GM12878 (cell line): ENCODE results near the gene ANP32A. TPM values are rescaled to one million over a fixed set of nuclear protein-coding genes. Genes with fewer than 3 reads are reported as not detected.

ENCODE experiments used
- ATF2 ChIP-seq: IDR thresholded peaks from 2 replicates; pipeline ENCODE4 v1.6.1; 2012; ENCODE audit warnings: low read length, inconsistent platforms
- CEBPB ChIP-seq, 2 experiments: fragments of 150-350 bp in 1 of 2; IDR thresholded peaks; 2 replicates each; pipeline ENCODE4 v1.6.1; 2012 to 2014; ENCODE audit warnings: low read depth in 2 of 2, low read length in 2 of 2, borderline replicate concordance in 1 of 2, inconsistent platforms in 1 of 2
- CHD4 ChIP-seq: fragments of 200-600 bp; sonication (generic); IDR thresholded peaks from 2 replicates; pipeline ENCODE4 v1.6.1; 2016; ENCODE audit warnings: mild to moderate bottlenecking
- EGR1 ChIP-seq, 2 experiments: IDR thresholded peaks; 1 replicate in 1 of 2; 2 replicates in 1 of 2; pipeline ENCODE4 v1.6.1; 2011 to 2012; ENCODE audit warnings: low read depth in 2 of 2, low read length in 2 of 2, borderline replicate concordance in 1 of 2, mild to moderate bottlenecking in 1 of 2, moderate library complexity in 1 of 2
- ETV6 ChIP-seq, 2 experiments: fragments of 450-650 bp in 1 of 2; IDR thresholded peaks in 1 of 2; conservative IDR thresholded peaks in 1 of 2; 2 replicates each; pipeline ENCODE4 v1.6.1; 2014; ENCODE audit warnings: antibody characterized with exemption in 1 of 2, borderline replicate concordance in 1 of 2, low read depth in 1 of 2, mild to moderate bottlenecking in 1 of 2, moderate library complexity in 1 of 2
- EZH2 ChIP-seq: IDR thresholded peaks from 2 replicates; pipeline ENCODE4 v1.6.1; 2012; ENCODE audit warnings: low read depth, mild to moderate bottlenecking, control low read depth, inconsistent platforms, low read length, borderline replicate concordance; ENCODE audit not compliant: control insufficient read depth
- HDGF ChIP-seq: fragments of 450-650 bp; IDR thresholded peaks from 2 replicates; pipeline ENCODE4 v1.6.1; 2016; ENCODE audit warnings: antibody characterized with exemption
- IKZF1 ChIP-seq: fragments of 450-650 bp; conservative IDR thresholded peaks from 2 replicates; pipeline ENCODE4 v1.6.1; 2017; ENCODE audit warnings: antibody characterized with exemption, mild to moderate bottlenecking
- IRF5 ChIP-seq: fragments of 450-650 bp; IDR thresholded peaks from 2 replicates; pipeline ENCODE4 v1.6.1; 2017; ENCODE audit warnings: borderline replicate concordance
- MTA2 ChIP-seq: fragments of 450-650 bp; IDR thresholded peaks from 2 replicates; pipeline ENCODE4 v1.6.1; 2016; ENCODE audit warnings: low read depth, mild to moderate bottlenecking, moderate library complexity
- MTA3 ChIP-seq: IDR thresholded peaks from 2 replicates; pipeline ENCODE4 v1.6.1; 2012; ENCODE audit warnings: low read length, inconsistent platforms, borderline replicate concordance
- MYB ChIP-seq: fragments of 150-350 bp; IDR thresholded peaks from 2 replicates; pipeline ENCODE4 v1.6.1; 2014; ENCODE audit warnings: mild to moderate bottlenecking, low read depth, low read length, borderline replicate concordance
- PAX5 ChIP-seq: IDR thresholded peaks from 2 replicates; pipeline ENCODE4 v1.6.1; 2011; ENCODE audit warnings: low read depth, low read length, borderline replicate concordance
- PBX3 ChIP-seq: IDR thresholded peaks from 2 replicates; pipeline ENCODE4 v1.6.1; 2011; ENCODE audit warnings: mild to moderate bottlenecking, low read depth, low read length, moderate library complexity; ENCODE audit not compliant: insufficient replicate concordance
- POLR2A ChIP-seq: IDR thresholded peaks from 2 replicates; pipeline ENCODE4 v1.6.1; 2011; ENCODE audit warnings: low read depth, mild to moderate bottlenecking, low read length
- RCOR1 ChIP-seq: conservative IDR thresholded peaks from 2 replicates; pipeline ENCODE4 v1.6.1; 2012; ENCODE audit warnings: low read depth, low read length, improper control_type of control experiment
- RFX5 ChIP-seq: IDR thresholded peaks from 2 replicates; pipeline ENCODE4 v1.6.1; 2011; ENCODE audit warnings: low read depth, low read length, improper control_type of control experiment
- SPI1 ChIP-seq: IDR thresholded peaks from 2 replicates; pipeline ENCODE4 v1.6.1; 2011; ENCODE audit warnings: low read depth, mild to moderate bottlenecking, low read length, moderate library complexity, borderline replicate concordance; ENCODE audit not compliant: insufficient read depth
- TCF7 ChIP-seq: IDR thresholded peaks from 2 replicates; pipeline ENCODE4 v1.6.1; 2014; ENCODE audit warnings: antibody characterized with exemption, borderline replicate concordance
- polyA plus RNA-seq, 11 experiments: library from polyadenylated mRNA; depleted of rRNA in 4 of 11; unstranded in 6 of 11; stranded (reverse) in 5 of 11; fragments of >200 nt; fragmentation: Nextera tagmentation in 4 of 11; fragmentation: Illumina TruSeq in 1 of 11; extraction: Ambion mirVana in 4 of 11; extraction: Trizol in 1 of 11; gene quantifications; 1 replicate in 1 of 11; 2 replicates in 10 of 11; pipeline versions ENCODE4 v1.2.1 to v1.2.3, GENCODE V29; 2011 to 2016; ENCODE audit warnings: inconsistent platforms in 2 of 11, missing spikeins in 2 of 11, low read depth in 1 of 11
- total RNA-seq, 4 experiments: library from RNA; depleted of rRNA in 3 of 4; stranded (reverse); fragments of >200 nt in 3 of 4; fragmentation: Illumina TruSeq in 1 of 4; extraction: Trizol in 1 of 4; gene quantifications; 2 replicates each; pipeline versions ENCODE4 v1.2.1 to v1.2.3, GENCODE V29; 2013 to 2021
- TF ChIP-seq, protein P1 (sequence below): IDR thresholded peaks from 2 replicates; pipeline ENCODE4 v1.6.1; 2012; ENCODE audit warnings: improper control_type of control experiment, low read depth, low read length; ENCODE audit not compliant: insufficient replicate concordance
- TF ChIP-seq, protein P2 (sequence below): fragments of 450-650 bp; IDR thresholded peaks from 2 replicates; pipeline ENCODE4 v1.6.1; 2014; ENCODE audit warnings: mild to moderate bottlenecking

Gene ANP32A
- total and polyA plus RNA-seq, 10 of the 15 experiments (the other 5 are each of a cell fraction or from before 2014, with no cell fraction given), result 29.6 to 666 (median 234) TPM

GRCh38 chr15:68797191-68797590 is 23.5 kb downstream of the ANP32A start (continued):
- TF ChIP-seq PBX3 (no peak), RCOR1 (no peak), SPI1 (no peak), TCF7 (no peak), EGR1 (IDR thresholded peaks at IDR 0.05; ENCODE audit: borderline replicate concordance in 1 of 2, low read depth in 2 of 2, low read length in 2 of 2) (no peak), POLR2A (peak; percentile 41; the same call in 1 of the 2 replicates), IRF5 (no peak), ETV6 (conservative IDR thresholded peaks at IDR 0.05 in 1 of 2, IDR thresholded peaks at IDR 0.05 in 1 of 2; ENCODE audit: borderline replicate concordance in 1 of 2, low read depth in 1 of 2) (no peak), CHD4 (no peak), CEBPB (IDR thresholded peaks at IDR 0.05; ENCODE audit: borderline replicate concordance in 1 of 2, low read depth in 2 of 2, low read length in 2 of 2) (no peak), MTA2 (peak; percentile 26; the same call in 1 of the 2 replicates), MYB (no peak), HDGF (no peak), EZH2 (no peak), MTA3 (no peak), ATF2 (peak; percentile 74; the same call in 1 of the 2 replicates), IKZF1 (peak; percentile 44), PAX5 (peak; percentile 81), RFX5 (no peak)
- TF ChIP-seq, protein P1, sequence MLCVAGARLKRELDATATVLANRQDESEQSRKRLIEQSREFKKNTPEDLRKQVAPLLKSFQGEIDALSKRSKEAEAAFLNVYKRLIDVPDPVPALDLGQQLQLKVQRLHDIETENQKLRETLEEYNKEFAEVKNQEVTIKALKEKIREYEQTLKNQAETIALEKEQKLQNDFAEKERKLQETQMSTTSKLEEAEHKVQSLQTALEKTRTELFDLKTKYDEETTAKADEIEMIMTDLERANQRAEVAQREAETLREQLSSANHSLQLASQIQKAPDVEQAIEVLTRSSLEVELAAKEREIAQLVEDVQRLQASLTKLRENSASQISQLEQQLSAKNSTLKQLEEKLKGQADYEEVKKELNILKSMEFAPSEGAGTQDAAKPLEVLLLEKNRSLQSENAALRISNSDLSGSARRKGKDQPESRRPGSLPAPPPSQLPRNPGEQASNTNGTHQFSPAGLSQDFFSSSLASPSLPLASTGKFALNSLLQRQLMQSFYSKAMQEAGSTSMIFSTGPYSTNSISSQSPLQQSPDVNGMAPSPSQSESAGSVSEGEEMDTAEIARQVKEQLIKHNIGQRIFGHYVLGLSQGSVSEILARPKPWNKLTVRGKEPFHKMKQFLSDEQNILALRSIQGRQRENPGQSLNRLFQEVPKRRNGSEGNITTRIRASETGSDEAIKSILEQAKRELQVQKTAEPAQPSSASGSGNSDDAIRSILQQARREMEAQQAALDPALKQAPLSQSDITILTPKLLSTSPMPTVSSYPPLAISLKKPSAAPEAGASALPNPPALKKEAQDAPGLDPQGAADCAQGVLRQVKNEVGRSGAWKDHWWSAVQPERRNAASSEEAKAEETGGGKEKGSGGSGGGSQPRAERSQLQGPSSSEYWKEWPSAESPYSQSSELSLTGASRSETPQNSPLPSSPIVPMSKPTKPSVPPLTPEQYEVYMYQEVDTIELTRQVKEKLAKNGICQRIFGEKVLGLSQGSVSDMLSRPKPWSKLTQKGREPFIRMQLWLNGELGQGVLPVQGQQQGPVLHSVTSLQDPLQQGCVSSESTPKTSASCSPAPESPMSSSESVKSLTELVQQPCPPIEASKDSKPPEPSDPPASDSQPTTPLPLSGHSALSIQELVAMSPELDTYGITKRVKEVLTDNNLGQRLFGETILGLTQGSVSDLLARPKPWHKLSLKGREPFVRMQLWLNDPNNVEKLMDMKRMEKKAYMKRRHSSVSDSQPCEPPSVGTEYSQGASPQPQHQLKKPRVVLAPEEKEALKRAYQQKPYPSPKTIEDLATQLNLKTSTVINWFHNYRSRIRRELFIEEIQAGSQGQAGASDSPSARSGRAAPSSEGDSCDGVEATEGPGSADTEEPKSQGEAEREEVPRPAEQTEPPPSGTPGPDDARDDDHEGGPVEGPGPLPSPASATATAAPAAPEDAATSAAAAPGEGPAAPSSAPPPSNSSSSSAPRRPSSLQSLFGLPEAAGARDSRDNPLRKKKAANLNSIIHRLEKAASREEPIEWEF, result no peak
- TF ChIP-seq, protein P2, sequence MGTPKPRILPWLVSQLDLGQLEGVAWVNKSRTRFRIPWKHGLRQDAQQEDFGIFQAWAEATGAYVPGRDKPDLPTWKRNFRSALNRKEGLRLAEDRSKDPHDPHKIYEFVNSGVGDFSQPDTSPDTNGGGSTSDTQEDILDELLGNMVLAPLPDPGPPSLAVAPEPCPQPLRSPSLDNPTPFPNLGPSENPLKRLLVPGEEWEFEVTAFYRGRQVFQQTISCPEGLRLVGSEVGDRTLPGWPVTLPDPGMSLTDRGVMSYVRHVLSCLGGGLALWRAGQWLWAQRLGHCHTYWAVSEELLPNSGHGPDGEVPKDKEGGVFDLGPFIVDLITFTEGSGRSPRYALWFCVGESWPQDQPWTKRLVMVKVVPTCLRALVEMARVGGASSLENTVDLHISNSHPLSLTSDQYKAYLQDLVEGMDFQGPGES, result no peak
